ENCODE measurements around the gene SPON1. TPM values are rescaled to one million over a fixed set of nuclear protein-coding genes. Genes with fewer than 3 reads are reported as not detected.

Gene SPON1
- total RNA-seq, 1 experiment from 2014 or later: 0.20 TPM

GRCh38 chr11:14026961-14027360, 64.4 kb downstream of the SPON1 start:
- Mint-ChIP-seq H3K9me3 (no peaks in the 10 kb centered on the region), H3K27me3 (ENCODE audit: low read depth) (peaks cover 44% of the 10 kb centered on the region), H3K4me3 (no peak overlapping the region), H3K36me3 (ENCODE audit: insufficient read depth in 1 of 3, low read depth in 3 of 3) (no peaks in the 10 kb centered on the region), H3K27ac (no peak overlapping the region), H3K4me1 (peaks cover 16 to 25% of the 10 kb centered on the region in 2 experiments)
- Histone ChIP-seq H2BK20ac (ENCODE audit: low read depth, low read length, poor library complexity, severe bottlenecking) (no peak overlapping the region), H3K9ac (ENCODE audit: extremely low read depth, insufficient read length, low read length) (no peak overlapping the region), H3K56ac (ENCODE audit: insufficient read length, low read depth, low read length) (no peak overlapping the region), H2AK5ac (ENCODE audit: insufficient read length, low read length) (no peak overlapping the region), H3K4me1 (ENCODE audit: insufficient read depth, low read length) (no peaks in the 10 kb centered on the region), H4K8ac (replicated peaks; ENCODE audit: insufficient read length, low read depth, low read length) (no peak overlapping the region), H2BK120ac (ENCODE audit: low read depth, low read length, poor library complexity, severe bottlenecking) (no peak overlapping the region), H3K79me1 (ENCODE audit: insufficient read depth, low read depth, low read length, poor library complexity, severe bottlenecking) (no peaks in the 10 kb centered on the region), H2BK15ac (ENCODE audit: low read depth, low read length) (no peak overlapping the region), H3T11ph (ENCODE audit: low read length) (no peak overlapping the region), H3K27ac (ENCODE audit: insufficient read length, low read depth, low read length) (no peak overlapping the region), H4K20me1 (ENCODE audit: control insufficient read depth, insufficient read depth, insufficient read length) (no peaks in the 10 kb centered on the region), H3K18ac (ENCODE audit: insufficient read length, low read depth, low read length) (no peak overlapping the region), H3K27me3 (ENCODE audit: insufficient read depth, low read length) (no peaks in the 10 kb centered on the region), H3K23ac (ENCODE audit: insufficient read length, low read depth, low read length) (no peak overlapping the region), H2AFZ (ENCODE audit: low read length) (no peak overlapping the region), H3K9me3 (ENCODE audit: control insufficient read depth, low read depth, low read length) (no peaks in the 10 kb centered on the region), H3K14ac (ENCODE audit: insufficient read depth, low read length) (no peak overlapping the region), H3K79me2 (ENCODE audit: insufficient read depth, low read length) (no peaks in the 10 kb centered on the region), H4K91ac (ENCODE audit: insufficient read length, low read depth, low read length) (no peak overlapping the region), H3K4ac (ENCODE audit: low read depth, low read length) (no peak overlapping the region), H2BK5ac (ENCODE audit: insufficient read length, low read length) (no peak overlapping the region), H2BK12ac (ENCODE audit: insufficient read length, low read depth, low read length) (no peak overlapping the region), H3K4me2 (ENCODE audit: insufficient read depth, insufficient read length, low read length) (no peak overlapping the region), H4K5ac (ENCODE audit: insufficient read length, low read depth, low read length) (no peak overlapping the region), H3K23me2 (ENCODE audit: insufficient read length, low read depth, low read length, poor library complexity, severe bottlenecking) (no peaks in the 10 kb centered on the region)
- TF ChIP-seq CTCF (conservative IDR thresholded peaks at IDR 0.05): no peak
- DNase-seq: no peak
- no CpG with 5 or more reads among the region's 6 CpGs for WGBS (ENCODE audit: extremely low coverage, insufficient read length, low lambda C conversion rate)

Measured in H9 (cell line).